Pons (tissue), 1 donor: ENCODE results near the gene SLC25A27.
"Not testable (repeated sequence)": the region's sequence is repeated elsewhere in the genome, so short reads cannot be mapped to it uniquely, and the experiment has no call there.

Experiments used
- DNase-seq: peaks from one replicate; pipeline ENCODE4 v3.0.0-alpha.2; 2016; ENCODE audit warnings: low spot score

SLC25A27 gene

GRCh38 chr6:46652603-46653438 lies at the start of gene SLC25A27, which contains the start of gene CYP39A1:
TSS of gene SLC25A27 (plus strand) at chr6:46652975. CDS start at chr6:46653193, 218 bp downstream.
TSS of gene CYP39A1 (minus strand) at chr6:46652818. CDS start at chr6:46652582, 236 bp downstream.
- DNase-seq: peak; percentile 93

- DNase-seq: no peak
Measured at GRCh38 chr6:46605091-46605797, 47.5 kb upstream of the SLC25A27 start.

GRCh38 chr6:46606338-46606737 lies 46.4 kb upstream of the SLC25A27 start:
- peak; percentile 95 for DNase-seq

- no peak for DNase-seq
Measured at GRCh38 chr6:46610862-46611553, 41.8 kb upstream of the SLC25A27 start.

- no peak for DNase-seq
Measured at GRCh38 chr6:46612645-46613044, 40.1 kb upstream of the SLC25A27 start.

GRCh38 chr6:46618726-46619125 lies 34.0 kb upstream of the SLC25A27 start:
- no peak for DNase-seq

- peak; percentile 83 for DNase-seq
Measured at GRCh38 chr6:46626228-46626909, 26.4 kb upstream of the SLC25A27 start.

- no peak for DNase-seq
Measured at GRCh38 chr6:46626976-46627375, 25.8 kb upstream of the SLC25A27 start.

- DNase-seq: no peak
Measured at GRCh38 chr6:46628498-46628897, 24.3 kb upstream of the SLC25A27 start.

- peak; percentile 49 for DNase-seq
Measured at GRCh38 chr6:46628976-46629375, 23.8 kb upstream of the SLC25A27 start.

GRCh38 chr6:46629691-46630090 lies 23.1 kb upstream of the SLC25A27 start:
- DNase-seq: no peak

GRCh38 chr6:46632053-46632452 lies 20.7 kb upstream of the SLC25A27 start:
- no peak for DNase-seq

GRCh38 chr6:46635462-46635861 lies 17.3 kb upstream of the SLC25A27 start:
- DNase-seq: no peak

- DNase-seq: no peak
Measured at GRCh38 chr6:46637145-46637544, 15.6 kb upstream of the SLC25A27 start.

GRCh38 chr6:46637933-46638332 lies 14.8 kb upstream of the SLC25A27 start:
- DNase-seq: no peak

- DNase-seq: no peak
Measured at GRCh38 chr6:46638650-46639049, 14.1 kb upstream of the SLC25A27 start.

- no peak for DNase-seq
Measured at GRCh38 chr6:46642928-46643751, 9.6 kb upstream of the SLC25A27 start.

GRCh38 chr6:46645265-46645664 lies 7.5 kb upstream of the SLC25A27 start:
- no peak for DNase-seq

GRCh38 chr6:46648108-46648507 lies 4.7 kb upstream of the SLC25A27 start:
- DNase-seq: not testable (repeated sequence)

- no peak for DNase-seq
Measured at GRCh38 chr6:46648869-46649492, 3.8 kb upstream of the SLC25A27 start.

- no peak for DNase-seq
Measured at GRCh38 chr6:46651006-46651405, 1.8 kb upstream of the SLC25A27 start.
